WTC11 (cell line): ENCODE measurements around the gene PDZRN4. TPM values are rescaled to one million over a fixed set of nuclear protein-coding genes. Genes with fewer than 3 reads are reported as not detected.

Experiments
- ATAC-seq: fragments of 200-7000 bp; cut with Tn5 transposase; 2 replicates; pipeline ENCODE4 v1.10.0; 2021; ENCODE audit warnings: mild to moderate bottlenecking, moderate library complexity
- CTCF ChIA-PET: fragments of 300-600 bp; sonication (Branson Sonifier 250); formaldehyde crosslinking; loops from one replicate; lab custom pipeline; 2021; ENCODE audit warnings: antibody characterized with exemption; lab: Charles Lee
- POLR2A ChIA-PET: fragments of 350-600 bp; sonication (Branson Sonifier 250); formaldehyde crosslinking; loops from one replicate; lab custom pipeline; 2021; ENCODE audit warnings: antibody characterized with exemption; lab: Charles Lee
- DNase-seq: peaks from one replicate; pipeline ENCODE4 v3.0.0; 2021; ENCODE audit warnings: low spot score
- H3K27ac Mint-ChIP-seq: 2 replicates; pipeline ENCODE4 v1.8.0; 2021; ENCODE audit warnings: mixed read lengths
- H3K27me3 Mint-ChIP-seq: 2 replicates; pipeline ENCODE4 v1.8.0; 2021; ENCODE audit warnings: low read depth, mild to moderate bottlenecking, moderate library complexity, mixed read lengths
- H3K36me3 Mint-ChIP-seq: 2 replicates; pipeline ENCODE4 v1.8.0; 2021; ENCODE audit warnings: mixed read lengths
- H3K4me1 Mint-ChIP-seq: 2 replicates; pipeline ENCODE4 v1.8.0; 2022; ENCODE audit warnings: mixed read lengths
- H3K4me3 Mint-ChIP-seq: 2 replicates; pipeline ENCODE4 v1.8.0; 2021; ENCODE audit warnings: mild to moderate bottlenecking, moderate library complexity, mixed read lengths
- H3K9me3 Mint-ChIP-seq: 2 replicates; pipeline ENCODE4 v1.8.0; 2021; ENCODE audit warnings: mixed read lengths
- AFF4 ChIP-seq: sonication (generic); formaldehyde crosslinking; IDR thresholded peaks from 2 replicates; pipeline ENCODE4 v1.8.1; 2023; ENCODE audit warnings: mild to moderate bottlenecking, missing genetic modification reagents, borderline replicate concordance
- ATF2 ChIP-seq: sonication (generic); formaldehyde crosslinking; IDR thresholded peaks from 2 replicates; pipeline ENCODE4 v1.8.1; 2022; ENCODE audit warnings: low read depth, missing genetic modification reagents, borderline replicate concordance
- CDX4 ChIP-seq: fragments of 250-450 bp; sonication (Bioruptor Pico); IDR thresholded peaks from 2 replicates; pipeline ENCODE4 v1.9.0; 2021; ENCODE audit warnings: moderate library complexity, mild to moderate bottlenecking, inconsistent platforms, borderline replicate concordance
- CTCF ChIP-seq: fragments of 200-600 bp; IDR thresholded peaks from 2 replicates; pipeline ENCODE4 v1.8.0; 2022; ENCODE audit warnings: antibody characterized with exemption
- ESRRA ChIP-seq: sonication (generic); formaldehyde crosslinking; IDR thresholded peaks from 2 replicates; pipeline ENCODE4 v1.8.1; 2022; ENCODE audit warnings: mild to moderate bottlenecking, missing genetic modification reagents, borderline replicate concordance
- ETV6 ChIP-seq: sonication (generic); formaldehyde crosslinking; IDR thresholded peaks from 2 replicates; pipeline ENCODE4 v1.8.1; 2022; ENCODE audit warnings: mild to moderate bottlenecking, missing genetic modification reagents
- FOXP4 ChIP-seq: sonication (generic); formaldehyde crosslinking; IDR thresholded peaks from 2 replicates; pipeline ENCODE4 v1.8.0; 2022; ENCODE audit warnings: mild to moderate bottlenecking, missing genetic modification reagents
- JUN ChIP-seq: sonication (generic); formaldehyde crosslinking; IDR thresholded peaks from 2 replicates; pipeline ENCODE4 v1.8.0; 2023; ENCODE audit warnings: mild to moderate bottlenecking, missing genetic modification reagents
- KAT7 ChIP-seq: sonication (generic); formaldehyde crosslinking; IDR thresholded peaks from 2 replicates; pipeline ENCODE4 v1.8.1; 2023; ENCODE audit warnings: missing genetic modification reagents, mild to moderate bottlenecking, borderline replicate concordance
- SOX15 ChIP-seq: fragments of 250-450 bp; sonication (Bioruptor Pico); IDR thresholded peaks from 2 replicates; pipeline ENCODE4 v1.9.0; 2021; ENCODE audit warnings: mild to moderate bottlenecking
- TEAD4 ChIP-seq: sonication (generic); formaldehyde crosslinking; IDR thresholded peaks from 2 replicates; pipeline ENCODE4 v1.8.0; 2022; ENCODE audit warnings: mild to moderate bottlenecking, missing genetic modification reagents
- ZNF281 ChIP-seq: sonication (generic); formaldehyde crosslinking; IDR thresholded peaks from 2 replicates; pipeline ENCODE4 v1.8.0; 2023; ENCODE audit warnings: mild to moderate bottlenecking, missing genetic modification reagents
- ZNF416 ChIP-seq: fragments of 250-450 bp; sonication (Bioruptor Pico); IDR thresholded peaks from 2 replicates; pipeline ENCODE4 v1.9.0; 2021; ENCODE audit warnings: mild to moderate bottlenecking, inconsistent platforms
- total RNA-seq: library from RNA; stranded (reverse); gene quantifications from 3 replicates; pipeline ENCODE4 v1.2.3, GENCODE V29; 2021

PDZRN4 gene
- total RNA-seq, 1 experiment from 2014 or later: 0.09 TPM

- ChIA-PET POLR2A (no interaction called here), CTCF (no interaction called here)
Measured at GRCh38 chr12:41242603-41243002, 54.5 kb downstream of the PDZRN4 start.

GRCh38 chr12:41248391-41248790 is 60.3 kb downstream of the PDZRN4 start:
- ATAC-seq: no peak
- ChIA-PET CTCF (no interaction called here), POLR2A (no interaction called here)
- H3K27ac Mint-ChIP-seq: no peak overlapping the region
- H3K36me3 Mint-ChIP-seq: no peaks in the 10 kb centered on the region
- H3K9me3 Mint-ChIP-seq: no peaks in the 10 kb centered on the region
- H3K4me1 Mint-ChIP-seq: no peaks in the 10 kb centered on the region
- no peaks in the 10 kb centered on the region for H3K27me3 Mint-ChIP-seq
- DNase-seq: no peak
- H3K4me3 Mint-ChIP-seq: no peak overlapping the region
- TF ChIP-seq ESRRA (CRISPR knock-in tag): no peak
- TF ChIP-seq ATF2: no peak
- no peak for TF ChIP-seq CTCF
- no peak for TF ChIP-seq ZNF416 (CRISPR knock-in tag)
- no peak for TF ChIP-seq TEAD4 (CRISPR knock-in tag)
- TF ChIP-seq KAT7 (CRISPR knock-in tag): no peak
- no peak for TF ChIP-seq ZNF281

More at GRCh38 chr12:41242603-41243002, 54.5 kb downstream of the PDZRN4 start:
- ATAC-seq (no peak), DNase-seq (no peak)
- TF ChIP-seq CDX4 (CRISPR knock-in tag): no peak
- no peak for TF ChIP-seq JUN (CRISPR knock-in tag)
- no peak for TF ChIP-seq SOX15 (CRISPR knock-in tag)
- TF ChIP-seq AFF4: no peak
- TF ChIP-seq FOXP4 (CRISPR knock-in tag): no peak
- TF ChIP-seq ETV6 (CRISPR knock-in tag): no peak
- H3K27ac Mint-ChIP-seq: no peak overlapping the region
- H3K4me1 Mint-ChIP-seq: no peaks in the 10 kb centered on the region
- no peak overlapping the region for H3K4me3 Mint-ChIP-seq
- H3K9me3 Mint-ChIP-seq: peaks cover 4% of the 10 kb centered on the region
- H3K36me3 Mint-ChIP-seq: no peaks in the 10 kb centered on the region
- H3K27me3 Mint-ChIP-seq: no peaks in the 10 kb centered on the region
